OCI-LY7 (cell line): ENCODE measurements around the gene HSD17B1.

Experiments
- CTCF ChIP-seq: fragments of 200-600 bp; sonication (generic); conservative IDR thresholded peaks from 2 replicates; pipeline ENCODE4 v1.5.1; 2014; ENCODE audit warnings: mild to moderate bottlenecking, antibody characterized with exemption, low read length, moderate library complexity, mixed read lengths
- EZH2phosphoT487 ChIP-seq: fragments of 200-600 bp; sonication (generic); IDR thresholded peaks from 2 replicates; pipeline ENCODE4 v1.6.1; 2018; ENCODE audit warnings: low read depth, borderline replicate concordance, mild to moderate bottlenecking, mixed run types, antibody characterized with exemption, low read length, moderate library complexity, mixed read lengths

- TF ChIP-seq CTCF (no peak), EZH2phosphoT487 (no peak)
These were observed 16.2 kb upstream of the HSD17B1 start for GRCh38 chr17:42536372-42537155.
